ENCODE data around the gene DROSHA.

GRCh38 chr5:31577438-31577837 lies 45.5 kb upstream of the DROSHA start:
- TF ChIP-seq CTCF (conservative IDR thresholded peaks at IDR 0.05 in 1 of 2, IDR thresholded peaks at IDR 0.05 in 1 of 2; ENCODE audit: low read depth in 1 of 2, low read length in 2 of 2) (no peak), EZH2 (IDR thresholded peaks at IDR 0.05; ENCODE audit: low read length, missing control alignments) (no peak)

All from fibroblast of lung (primary cell).